GM12878 (cell line): Measurements from ENCODE around the gene MCM3AP. TPM values are rescaled to one million over a fixed set of nuclear protein-coding genes. Genes with fewer than 3 reads are reported as not detected.

Experiments
- ATAC-seq: fragments of 200-7000 bp; cut with Tn5 transposase; 3 replicates; pipeline ENCODE4 v1.9.1; 2020; ENCODE audit warnings: mild to moderate bottlenecking, moderate library complexity
- BruUV-seq: library from RNA; stranded (reverse); fragments of 400-500 nt; replicated peaks from 2 replicates; lab custom pipeline; 2021; lab: Mats Ljungman, UMichigan
- CTCF ChIA-PET: fragments of 300-600 bp; sonication (Branson Sonifier 250); formaldehyde crosslinking; extraction: SDS; loops from one replicate; lab custom pipeline; 2021; ENCODE audit warnings: inconsistent platforms; lab: Yijun Ruan, JAX
- POLR2A ChIA-PET: fragments of 350-600 bp; formaldehyde crosslinking; extraction: SDS; loops from one replicate; lab custom pipeline; 2021; ENCODE audit warnings: inconsistent platforms; lab: Charles Lee
- RAD21 ChIA-PET: fragments of 300-600 bp; sonication (Branson Sonifier 250); formaldehyde crosslinking; loops from one replicate; lab custom pipeline; 2023; ENCODE audit warnings: antibody characterized with exemption; ENCODE audit not compliant: unreplicated experiment; lab: Charles Lee
- SMC1A ChIA-PET: fragments of 300-600 bp; sonication (Branson Sonifier 250); formaldehyde crosslinking; loops from one replicate; lab custom pipeline; 2023; ENCODE audit not compliant: unreplicated experiment, uncharacterized antibody; lab: Charles Lee
- DNase-seq: peaks from one replicate; pipeline ENCODE4 v3.0.0-alpha.2; 2011; ENCODE audit warnings: low read depth, low spot score
- FAIRE-seq: peaks from 3 replicates; lab custom pipeline; 2011; peaks lifted over from hg19 to GRCh38; lab: Jason Lieb, UNC
- H2AFZ ChIP-seq: 2 replicates; pipeline ENCODE4 v1.6.0; 2011; ENCODE audit warnings: low read depth, low read length, control low read depth; ENCODE audit not compliant: control insufficient read depth
- H3K27ac ChIP-seq: 2 replicates; pipeline ENCODE4 v1.5.1; 2011; ENCODE audit warnings: control low read depth; ENCODE audit not compliant: control insufficient read depth, insufficient read depth
- H3K27me3 ChIP-seq, 2 experiments: replicated peaks in 1 of 2; 2 replicates each; pipeline versions ENCODE4 v1.6.0 to v1.6.1; 2011; ENCODE audit warnings: low read length in 1 of 2; ENCODE audit not compliant: control insufficient read depth in 2 of 2, insufficient read depth in 2 of 2
- H3K36me3 ChIP-seq, 2 experiments: 2 replicates each; pipeline ENCODE4 v1.5.1; 2011; ENCODE audit warnings: low read length in 1 of 2; ENCODE audit not compliant: control insufficient read depth in 2 of 2, insufficient read depth in 2 of 2
- H3K4me1 ChIP-seq: 2 replicates; pipeline ENCODE4 v1.6.1; 2011; ENCODE audit warnings: mild to moderate bottlenecking, low read length, moderate library complexity, mixed read lengths; ENCODE audit not compliant: control insufficient read depth, insufficient read depth
- H3K4me2 ChIP-seq: 2 replicates; pipeline ENCODE4 v1.6.0; 2011; ENCODE audit warnings: control low read depth; ENCODE audit not compliant: control insufficient read depth, insufficient read depth
- H3K4me3 ChIP-seq: fragments of 200-600 bp; sonication (generic); 2 replicates; pipeline ENCODE4 v1.5.1; 2016
- H3K79me2 ChIP-seq: 2 replicates; pipeline ENCODE4 v1.6.0; 2011; ENCODE audit warnings: low read length; ENCODE audit not compliant: control insufficient read depth, insufficient read depth
- H3K9ac ChIP-seq: 2 replicates; pipeline ENCODE4 v1.8.0; 2011; ENCODE audit warnings: low read length, control low read depth, mixed read lengths; ENCODE audit not compliant: control insufficient read depth, insufficient read depth
- H3K9me3 ChIP-seq: replicated peaks from 3 replicates; pipeline ENCODE4 v1.5.1; 2011; ENCODE audit warnings: mild to moderate bottlenecking, low read length; ENCODE audit not compliant: control insufficient read depth, insufficient read depth
- H4K20me1 ChIP-seq: 2 replicates; pipeline ENCODE4 v1.6.0; 2011; ENCODE audit not compliant: control insufficient read depth, insufficient read depth
- BMI1 ChIP-seq: fragments of 450-650 bp; IDR thresholded peaks from 2 replicates; pipeline ENCODE4 v1.6.1; 2016; ENCODE audit warnings: mild to moderate bottlenecking, moderate library complexity, borderline replicate concordance
- CTCF ChIP-seq, 3 experiments: IDR thresholded peaks in 2 of 3; conservative IDR thresholded peaks in 1 of 3; 2 replicates each; pipeline ENCODE4 v1.5.1; 2011; ENCODE audit warnings: low read depth in 3 of 3, low read length in 3 of 3, mild to moderate bottlenecking in 3 of 3, control low read depth in 2 of 3, moderate library complexity in 2 of 3, inconsistent platforms in 1 of 3, mixed read lengths in 1 of 3; ENCODE audit not compliant: control insufficient read depth in 2 of 3, insufficient read depth in 1 of 3; ENCODE audit errors: extremely low read depth in 1 of 3
- DPF2 ChIP-seq: fragments of 450-650 bp; IDR thresholded peaks from 2 replicates; pipeline ENCODE4 v1.6.1; 2017; ENCODE audit warnings: mild to moderate bottlenecking
- HSF1 ChIP-seq: fragments of 150-350 bp; IDR thresholded peaks from 2 replicates; pipeline ENCODE4 v1.6.1; 2014; ENCODE audit warnings: mild to moderate bottlenecking, low read depth, low read length
- NFXL1 ChIP-seq: fragments of 450-650 bp; IDR thresholded peaks from 2 replicates; pipeline ENCODE4 v1.6.1; 2017; ENCODE audit warnings: antibody characterized with exemption, mild to moderate bottlenecking, borderline replicate concordance
- RAD51 ChIP-seq: fragments of 450-650 bp; IDR thresholded peaks from 2 replicates; pipeline ENCODE4 v1.6.1; 2016; ENCODE audit warnings: moderate library complexity, mild to moderate bottlenecking, inconsistent platforms
- RBBP5 ChIP-seq: fragments of 200-600 bp; sonication (generic); conservative IDR thresholded peaks from 2 replicates; pipeline ENCODE4 v1.6.1; 2016
- SREBF1 ChIP-seq: IDR thresholded peaks from 2 replicates; pipeline ENCODE4 v1.6.1; 2012; ENCODE audit warnings: mild to moderate bottlenecking, low read length
- ZNF207 ChIP-seq: fragments of 450-650 bp; IDR thresholded peaks from 2 replicates; pipeline ENCODE4 v1.6.1; 2014; ENCODE audit warnings: antibody characterized with exemption, mild to moderate bottlenecking, borderline replicate concordance
- WGBS: methylation state at CpG from one replicate; pipeline ENCODE4 v1.1.6; 2016; ENCODE audit warnings: low lambda C conversion rate; ENCODE audit not compliant: insufficient replicate concordance, insufficient coverage; ENCODE audit errors: missing lambda C conversion rate; 5-methylcytosine and 5-hydroxymethylcytosine counted together
- in situ Hi-C: fragments of 300-500 bp; cut with MboI; formaldehyde crosslinking; loops from 9 replicates; pipeline ENCODE4 v1.14.3; 2018; ENCODE audit warnings: mixed read lengths
- intact Hi-C: fragments of 100-400 bp; cut with micrococcal nuclease; formaldehyde crosslinking; loops from one replicate; pipeline ENCODE4 v1.14.2; 2022; ENCODE audit not compliant: unreplicated experiment
- polyA plus RNA-seq, 11 experiments: library from polyadenylated mRNA; depleted of rRNA in 4 of 11; unstranded in 6 of 11; stranded (reverse) in 5 of 11; fragments of >200 nt; fragmentation: Nextera tagmentation in 4 of 11; fragmentation: Illumina TruSeq in 1 of 11; extraction: Ambion mirVana in 4 of 11; extraction: Trizol in 1 of 11; gene quantifications; 1 replicate in 1 of 11; 2 replicates in 10 of 11; pipeline versions ENCODE4 v1.2.1 to v1.2.3, GENCODE V29; 2011 to 2016; ENCODE audit warnings: inconsistent platforms in 2 of 11, missing spikeins in 2 of 11, low read depth in 1 of 11
- total RNA-seq, 4 experiments: library from RNA; depleted of rRNA in 3 of 4; stranded (reverse); fragments of >200 nt in 3 of 4; fragmentation: Illumina TruSeq in 1 of 4; extraction: Trizol in 1 of 4; gene quantifications; 2 replicates each; pipeline versions ENCODE4 v1.2.1 to v1.2.3, GENCODE V29; 2013 to 2021

Gene MCM3AP
- total and polyA plus RNA-seq, 10 of the 15 experiments (the other 5 are each of a cell fraction or from before 2014, with no cell fraction given): 6.1 to 95.7 (median 47.0) TPM

- Histone ChIP-seq H2AFZ (no peak overlapping the region), H3K9ac (no peak overlapping the region), H3K4me3 (no peak overlapping the region), H3K4me2 (0 out of 2 replicates have a peak overlapping the region, but pooled peaks have one; percentile 3), H4K20me1 (no peaks in the 10 kb centered on the region)
- in situ Hi-C loops: no loop called here
- SMC1A ChIA-PET: no interaction called here
- DNase-seq: no peak
- TF ChIP-seq BMI1: no peak
- no peak for TF ChIP-seq RBBP5
- TF ChIP-seq RAD51: no peak
- TF ChIP-seq CTCF (IDR thresholded peaks at IDR 0.05 in 2 of 3, conservative IDR thresholded peaks at IDR 0.05 in 1 of 3; ENCODE audit: control insufficient read depth in 2 of 3, extremely low read depth in 1 of 3, insufficient read depth in 1 of 3, low read depth in 3 of 3, low read length in 3 of 3): no peak
- no peak for TF ChIP-seq NFXL1
- no peak for TF ChIP-seq SREBF1
- no peak for TF ChIP-seq ZNF207
- TF ChIP-seq HSF1: no peak
- no peak for TF ChIP-seq DPF2
- TF ChIP-seq, all 136 proteins: peak for 0
- WGBS: 88% methylated on average over 22 of the region's 22 CpGs
- ChIA-PET POLR2A (interaction anchor here (0.6 kb wide), 1 partner anchor 74 kb away, joined by 3 read pairs; no protein-coding TSS in a partner anchor), CTCF (no interaction called here), RAD21 (interaction anchor here (1.1 kb wide), 1 partner anchor 36 kb away, joined by 3 read pairs; no protein-coding TSS in a partner anchor)
- H3K27ac ChIP-seq: peak overlapping the region; percentile 33; the same call in 1 of the 2 replicates
- ATAC-seq: no peak
- H3K79me2 ChIP-seq: no peaks in the 10 kb centered on the region; the same call in none of the 2 replicates
- no peak for FAIRE-seq
- no TSS peak for BruUV-seq
- peaks cover 5% of the 10 kb centered on the region; the same call in 1 of the 2 replicates for H3K4me1 ChIP-seq
- H3K36me3 ChIP-seq: peaks cover 2 to 6% of the 10 kb centered on the region in 2 experiments; a peak in 3 of 4 replicates
- no peaks in the 10 kb centered on the region for H3K27me3 ChIP-seq
- intact Hi-C loops: no loop called here
- H3K9me3 ChIP-seq: no peaks in the 10 kb centered on the region
Observed at GRCh38 chr21:46217511-46218196, 67.8 kb downstream of the MCM3AP start.
